HG02885 (cell line): Measurements from ENCODE around the gene SYAP1.
A peak's percentile ranks its signal among the peaks of the same experiment; 100 is the strongest.
"Not testable (repeated sequence)": the region's sequence is repeated elsewhere in the genome, so short reads cannot be mapped to it uniquely, and the experiment has no call there.

Experiments
- ATAC-seq: cut with Tn5 transposase; IDR thresholded peaks from one replicate; pipeline ENCODE4 v1.9.1; 2021; ENCODE audit warnings: mild to moderate bottlenecking; ENCODE audit not compliant: unreplicated experiment, poor library complexity

The SYAP1 gene

GRCh38 chrX:16772460-16772859 is 53.0 kb downstream of the SYAP1 start:
- no peak for ATAC-seq

- no peak for ATAC-seq
These were observed 55.3 kb downstream of the SYAP1 start for GRCh38 chrX:16774746-16775145.

- no peak for ATAC-seq
These were observed 59.1 kb downstream of the SYAP1 start for GRCh38 chrX:16778545-16778944.

GRCh38 chrX:16778993-16779392 is 59.6 kb downstream of the SYAP1 start:
- ATAC-seq: no peak

GRCh38 chrX:16779815-16780214 is 60.4 kb downstream of the SYAP1 start:
- not testable (repeated sequence) for ATAC-seq

GRCh38 chrX:16783452-16783851 is 64.0 kb downstream of the SYAP1 start:
- no peak for ATAC-seq

- not testable (repeated sequence) for ATAC-seq
These were observed 65.0 kb downstream of the SYAP1 start for GRCh38 chrX:16784440-16784839.

- no peak for ATAC-seq
These were observed 66.1 kb downstream of the SYAP1 start for GRCh38 chrX:16785247-16786138.

GRCh38 chrX:16786139-16786790 is 66.9 kb downstream of the SYAP1 start, which contains the start of gene TXLNG:
TSS of gene TXLNG (plus strand) at chrX:16786466. CDS start at chrX:16786488, 22 bp downstream.
- peak; percentile 98 for ATAC-seq

GRCh38 chrX:16786791-16787735 is 67.7 kb downstream of the SYAP1 start:
- peak; percentile 30 for ATAC-seq

- no peak for ATAC-seq
These were observed 69.1 kb downstream of the SYAP1 start for GRCh38 chrX:16788477-16788876.

- ATAC-seq: no peak
These were observed 76.9 kb downstream of the SYAP1 start for GRCh38 chrX:16796298-16796697.

GRCh38 chrX:16797358-16797757 is 77.9 kb downstream of the SYAP1 start:
- no peak for ATAC-seq

GRCh38 chrX:16797841-16798240 is 78.4 kb downstream of the SYAP1 start:
- no peak for ATAC-seq

- peak; percentile 82 for ATAC-seq
These were observed 85.6 kb downstream of the SYAP1 start for GRCh38 chrX:16804923-16805464.

- ATAC-seq: no peak
These were observed 88.1 kb downstream of the SYAP1 start for GRCh38 chrX:16807548-16807947.

- ATAC-seq: no peak
These were observed 88.6 kb downstream of the SYAP1 start for GRCh38 chrX:16807976-16808542.

- no peak for ATAC-seq
These were observed 95.2 kb downstream of the SYAP1 start for GRCh38 chrX:16814597-16814996.
